ACHN (cell line): ENCODE results near the gene CTNNBIP1.
A peak's percentile ranks its signal among the peaks of the same experiment; 100 is the strongest.

Source experiments
- DNase-seq: peaks from one replicate; pipeline ENCODE4 v3.0.0-alpha.2; 2015
- in situ Hi-C: cut with HindIII; loops from 2 replicates; pipeline ENCODE4 v1.10.0; 2017; ENCODE audit warnings: low sequenced_read_pairs, low pct_ligation_motif_present, low pct_unique_long_range_greater_than_20kb

The CTNNBIP1 gene

GRCh38 chr1:9883585-9884449 lies 26.3 kb downstream of the CTNNBIP1 start:
- no peak for DNase-seq
- in situ Hi-C loops = no loop called here

- no peak for DNase-seq
- in situ Hi-C loops = no loop called here
Measured at GRCh38 chr1:9882945-9883303, 27.1 kb downstream of the CTNNBIP1 start.

DNA sequence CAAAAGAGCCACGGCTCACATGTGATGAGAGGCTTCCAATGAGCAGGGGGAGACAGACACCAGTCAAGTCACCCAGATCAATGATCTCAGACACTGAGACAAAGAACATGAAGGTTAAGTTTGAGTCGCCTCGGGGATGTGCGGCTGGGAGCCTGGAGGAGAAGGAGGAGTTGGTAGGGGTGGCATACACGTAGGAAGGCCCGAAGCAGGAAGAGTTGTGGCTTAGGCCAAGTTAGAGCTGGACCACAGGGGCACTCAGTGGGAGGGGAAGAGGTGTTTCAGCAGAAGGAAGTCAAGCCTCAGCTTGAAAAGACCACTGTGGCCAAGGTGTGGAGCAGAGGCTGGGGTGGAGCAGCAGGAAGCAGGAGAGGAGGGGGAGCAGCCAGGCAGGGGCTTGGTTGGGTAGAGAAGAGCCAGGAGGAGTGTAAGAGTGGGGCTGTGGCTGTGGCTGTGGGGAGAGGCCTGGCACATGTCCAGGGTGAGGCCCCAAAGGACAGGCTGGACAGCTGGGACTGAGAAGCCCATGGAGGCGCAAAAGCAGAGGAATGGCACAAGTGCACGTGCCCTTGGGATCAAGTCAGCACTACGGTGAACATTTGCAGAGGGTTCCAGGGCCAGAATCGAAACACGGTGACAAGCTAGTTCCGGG lies 27.6 kb downstream of the CTNNBIP1 start:
- DNase-seq = no peak
- in situ Hi-C loops = no loop called here

GRCh38 chr1:9881838-9882249 lies 28.2 kb downstream of the CTNNBIP1 start:
- peak; percentile 76 for DNase-seq
- in situ Hi-C loops = no loop called here

DNA sequence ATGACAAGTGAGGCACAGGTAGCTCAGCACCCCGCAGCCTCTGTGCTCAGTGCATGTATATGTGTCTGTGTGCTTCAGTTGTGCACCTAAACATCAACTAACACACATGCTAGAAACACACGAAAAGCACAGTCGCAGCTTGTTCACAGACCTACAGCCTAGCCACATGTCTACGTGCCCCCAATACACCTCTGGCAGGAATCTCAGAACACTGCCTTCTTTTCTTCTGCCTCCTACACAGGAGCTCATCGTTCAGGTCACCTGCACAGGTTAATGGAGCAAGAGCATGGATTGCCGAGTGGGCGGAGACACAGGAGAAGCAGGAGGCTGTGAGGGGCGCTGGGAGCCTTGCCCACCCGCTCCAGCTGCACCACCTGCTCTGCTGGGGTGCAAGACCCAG lies 31.7 kb downstream of the CTNNBIP1 start:
- in situ Hi-C loops = no loop called here
- no peak for DNase-seq

DNA sequence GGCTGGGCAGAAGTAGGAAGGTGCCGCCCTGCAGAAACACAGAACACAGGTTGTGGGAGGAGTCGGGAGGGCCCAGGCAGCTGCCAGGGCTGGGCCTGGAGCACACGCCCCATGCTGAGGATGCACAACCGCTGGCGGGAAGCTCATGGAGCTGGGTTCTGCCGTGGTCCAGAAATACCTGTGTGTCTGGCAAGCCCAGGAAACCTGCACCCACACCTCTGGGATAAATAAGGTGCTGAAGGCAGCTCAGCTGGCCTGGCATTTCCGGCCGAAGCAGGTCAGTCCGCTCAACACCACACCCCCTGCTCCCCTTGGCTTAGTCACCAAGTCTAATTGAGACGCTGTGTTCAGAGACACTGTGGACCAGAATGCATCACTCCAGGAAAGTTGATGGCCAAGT lies 32.1 kb downstream of the CTNNBIP1 start:
- DNase-seq = no peak
- in situ Hi-C loops = no loop called here

DNA sequence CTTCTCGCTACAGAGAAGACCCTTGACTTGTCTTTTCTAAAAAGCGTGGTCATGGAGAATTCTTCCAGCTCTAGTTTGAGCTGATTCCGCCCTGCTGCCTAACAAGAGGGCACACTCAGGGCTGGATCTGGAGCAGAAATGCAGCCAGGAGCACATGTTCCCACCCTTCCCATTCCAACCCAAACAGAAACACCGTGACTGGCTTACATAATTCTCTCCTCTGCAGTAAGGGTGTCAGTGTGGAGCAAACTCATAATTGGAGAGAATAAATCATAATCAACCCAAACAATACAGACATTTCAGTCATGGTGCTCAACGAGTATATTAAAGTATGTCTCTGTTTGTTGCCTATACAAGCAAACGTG lies 34.5 kb downstream of the CTNNBIP1 start:
- DNase-seq = no peak
- in situ Hi-C loops = no loop called here

GRCh38 chr1:9874959-9875635 lies 35.0 kb downstream of the CTNNBIP1 start:
- DNase-seq = peak; percentile 58
- in situ Hi-C loops = no loop called here

DNA sequence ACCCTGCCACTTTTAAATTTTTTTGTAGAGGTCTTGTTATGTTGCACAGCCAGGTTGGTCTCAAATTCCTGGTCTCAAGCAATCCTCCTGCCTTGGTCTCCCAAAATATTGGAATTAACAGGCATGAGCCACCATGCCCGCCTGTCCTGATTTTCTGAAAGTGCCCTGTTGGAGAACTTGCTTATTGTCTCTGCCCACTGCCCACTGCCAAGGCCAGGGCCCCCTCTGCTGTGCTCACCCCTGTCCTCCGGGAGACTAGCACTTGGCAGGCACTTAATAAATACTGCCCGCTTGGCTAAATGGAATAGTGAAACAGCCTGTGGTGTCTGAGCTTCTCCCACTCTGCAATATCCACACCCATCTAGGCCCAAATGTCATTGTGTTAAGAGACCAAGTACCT lies 35.7 kb downstream of the CTNNBIP1 start:
- in situ Hi-C loops = no loop called here
- DNase-seq = no peak

DNA sequence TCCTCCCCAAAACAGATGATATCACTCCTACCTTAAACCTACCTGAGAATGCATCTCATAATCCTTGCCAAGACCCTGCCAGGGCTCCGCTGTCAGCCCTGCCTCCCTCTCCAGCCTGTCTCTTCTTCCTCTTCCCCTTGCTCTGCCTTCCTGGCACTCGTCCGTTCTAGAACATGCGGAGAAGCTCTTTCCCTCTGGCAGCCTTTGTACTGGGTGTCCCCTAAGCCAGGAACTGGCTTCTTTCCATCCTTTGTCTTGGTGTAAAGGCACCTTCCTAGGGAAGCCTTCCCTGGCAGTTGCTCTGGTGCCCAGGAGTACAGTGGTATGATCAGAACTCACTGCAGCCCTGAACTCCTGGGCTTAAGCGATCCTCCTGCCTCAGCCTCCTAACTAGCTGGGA lies 36.1 kb downstream of the CTNNBIP1 start:
- DNase-seq = no peak
- in situ Hi-C loops = no loop called here

DNA sequence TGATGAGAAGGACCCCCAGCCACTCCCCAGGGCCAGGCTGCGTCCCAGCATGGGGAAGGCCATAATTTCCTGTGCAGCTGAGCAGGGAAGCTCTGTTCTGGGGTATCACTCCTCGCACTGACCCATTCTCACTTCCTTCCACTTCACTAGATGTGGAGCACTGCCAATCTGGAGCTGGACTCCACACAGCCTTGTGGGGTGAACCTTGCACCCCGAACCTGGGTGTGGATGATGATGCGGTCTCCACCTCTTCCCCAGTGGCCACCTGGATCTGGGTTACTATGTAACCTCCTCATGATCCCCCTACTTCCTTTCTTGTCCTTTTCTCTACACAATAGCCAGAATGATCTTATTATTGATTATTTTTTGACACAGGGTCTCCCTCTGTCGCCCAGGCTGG lies 36.7 kb downstream of the CTNNBIP1 start:
- DNase-seq = no peak
- in situ Hi-C loops = no loop called here

GRCh38 chr1:9872430-9873165 lies 37.5 kb downstream of the CTNNBIP1 start:
- in situ Hi-C loops = no loop called here
- DNase-seq = no peak

- in situ Hi-C loops = no loop called here
Measured at GRCh38 chr1:9871707-9872425, 38.2 kb downstream of the CTNNBIP1 start.

DNA sequence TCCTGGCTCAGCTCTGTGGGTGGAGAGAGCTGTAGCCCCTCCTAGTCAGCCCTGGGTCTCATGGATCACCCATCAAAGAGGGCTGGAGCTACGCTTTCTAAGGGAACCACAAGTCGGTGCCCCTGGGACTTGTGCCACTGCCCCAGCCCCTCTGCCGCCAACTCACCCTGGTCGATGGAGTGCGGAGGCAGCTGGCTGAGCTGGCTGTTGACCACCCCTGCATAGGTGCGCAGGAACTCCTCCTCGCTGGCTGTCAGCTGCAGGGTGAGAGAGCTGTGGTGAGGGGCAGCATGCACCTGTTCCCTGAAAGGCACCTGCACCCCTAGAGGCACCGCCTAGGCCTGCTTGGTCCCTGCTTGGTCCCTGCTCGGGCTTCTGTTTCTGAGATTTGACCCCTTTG lies 39.0 kb downstream of the CTNNBIP1 start:
- DNase-seq = no peak
- in situ Hi-C loops = no loop called here

More at GRCh38 chr1:9871707-9872425, 38.2 kb downstream of the CTNNBIP1 start:
- no peak for DNase-seq

DNA sequence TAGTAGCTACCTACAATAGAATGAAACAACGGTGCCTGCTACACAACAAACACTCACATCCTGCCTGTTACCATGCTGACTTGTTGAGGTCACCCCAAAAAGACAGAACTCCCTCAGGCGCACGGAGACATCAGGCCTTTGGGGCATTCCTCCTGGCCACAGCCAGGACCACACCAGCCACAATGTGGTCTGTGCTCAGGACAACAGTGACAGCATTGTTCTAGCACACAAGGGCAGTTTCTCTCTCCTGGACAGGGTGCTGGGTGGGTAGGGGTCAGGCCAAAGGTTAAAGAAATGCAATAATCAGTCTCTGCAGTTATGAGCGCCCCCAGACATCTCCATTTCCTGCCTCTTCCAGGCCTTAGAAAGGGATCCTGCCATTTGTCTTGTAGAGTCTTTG lies 39.5 kb downstream of the CTNNBIP1 start:
- in situ Hi-C loops = no loop called here
- no peak for DNase-seq

- no peak for DNase-seq
- in situ Hi-C loops = no loop called here
Measured at GRCh38 chr1:9869831-9870251, 40.2 kb downstream of the CTNNBIP1 start.

- in situ Hi-C loops = no loop called here
- no peak for DNase-seq
Measured at GRCh38 chr1:9868244-9868590, 41.9 kb downstream of the CTNNBIP1 start.

DNA sequence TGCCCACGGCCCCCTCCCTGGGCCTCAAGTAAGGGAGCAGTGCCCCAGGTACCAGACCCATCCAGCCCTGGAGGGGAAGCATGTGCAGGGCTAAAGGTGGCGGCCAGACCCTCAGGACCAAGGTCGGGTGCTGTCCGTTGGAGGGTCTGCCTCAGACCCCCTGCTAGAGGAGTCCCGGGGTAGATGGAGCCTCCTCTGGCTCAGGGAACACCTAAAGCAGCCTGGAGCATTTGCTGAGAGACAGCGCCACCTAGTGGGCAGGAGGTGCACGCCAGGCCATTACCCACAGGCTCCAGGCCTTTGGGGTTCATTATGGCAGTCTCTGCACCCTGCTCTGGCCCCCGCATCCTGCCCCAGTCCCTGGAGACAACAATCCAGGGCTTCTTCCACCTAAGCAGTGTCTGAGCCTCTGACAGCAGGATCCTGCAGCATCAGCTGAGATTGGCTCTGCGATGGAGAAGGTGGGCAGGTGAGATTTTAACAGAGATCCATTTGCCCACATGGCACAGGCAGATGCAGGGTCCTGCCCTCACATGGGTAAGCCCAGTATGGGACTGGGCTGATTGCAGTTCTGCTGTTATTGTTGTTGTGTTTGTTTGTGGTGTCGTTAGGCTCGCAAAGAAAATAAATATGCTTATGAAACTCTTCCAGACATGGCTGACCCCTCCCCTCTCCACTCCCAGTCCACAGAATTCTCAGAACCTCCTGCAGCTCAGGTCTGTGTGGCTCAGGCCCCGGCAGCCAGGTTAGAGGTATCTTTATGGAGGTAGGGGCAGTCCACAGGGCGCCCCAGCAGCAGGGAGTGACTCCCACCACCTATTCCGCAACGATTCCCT lies 42.4 kb downstream of the CTNNBIP1 start:
- in situ Hi-C loops = no loop called here
- DNase-seq = peak; percentile 66
